ENCODE results near the gene NEK10. TPM values are rescaled to one million over a fixed set of nuclear protein-coding genes. Genes with fewer than 3 reads are reported as not detected.
"Not testable (repeated sequence)": the region's sequence is repeated elsewhere in the genome, so short reads cannot be mapped to it uniquely, and the experiment has no call there.

The NEK10 gene
- total and polyA plus RNA-seq, 9 donors = 0.41 to 33.4 (median 1.1) TPM

DNA sequence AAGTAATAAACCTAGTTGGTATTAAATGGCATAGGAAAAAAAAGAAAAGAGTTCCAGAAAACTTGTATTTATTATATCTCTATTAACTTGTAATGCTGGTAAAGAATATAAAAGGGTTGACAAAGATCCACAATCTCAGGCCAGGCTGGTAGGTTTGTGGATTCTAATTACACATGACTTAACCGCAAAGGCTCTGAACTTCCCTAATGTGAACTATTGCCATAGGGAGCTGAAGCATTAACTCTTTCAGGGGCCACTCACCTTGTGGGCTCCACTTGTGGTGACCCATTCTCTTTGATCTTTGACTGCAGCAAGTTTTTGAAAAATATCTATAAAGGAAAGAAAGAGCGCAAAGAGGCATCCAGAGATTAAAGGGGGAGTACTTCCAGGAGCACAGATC, 58.5 kb downstream of the NEK10 start:
- H3K36me3 ChIP-seq = no peaks in the 10 kb centered on the region
- H3K9me3 ChIP-seq = no peaks in the 10 kb centered on the region
- H3K27ac ChIP-seq = no peak overlapping the region
- intact Hi-C loops (cut with DNase I) = loop anchor here in 3 of 4 donors (5.0 to 10.0 kb wide), 2 partner anchors 154 to 162 kb away; no protein-coding TSS in a partner anchor
- TF ChIP-seq EP300 (IDR thresholded peaks at IDR 0.05) (no peak), POLR2A (IDR thresholded peaks at IDR 0.05) (no peak)
- TF ChIP-seq, protein P1, sequence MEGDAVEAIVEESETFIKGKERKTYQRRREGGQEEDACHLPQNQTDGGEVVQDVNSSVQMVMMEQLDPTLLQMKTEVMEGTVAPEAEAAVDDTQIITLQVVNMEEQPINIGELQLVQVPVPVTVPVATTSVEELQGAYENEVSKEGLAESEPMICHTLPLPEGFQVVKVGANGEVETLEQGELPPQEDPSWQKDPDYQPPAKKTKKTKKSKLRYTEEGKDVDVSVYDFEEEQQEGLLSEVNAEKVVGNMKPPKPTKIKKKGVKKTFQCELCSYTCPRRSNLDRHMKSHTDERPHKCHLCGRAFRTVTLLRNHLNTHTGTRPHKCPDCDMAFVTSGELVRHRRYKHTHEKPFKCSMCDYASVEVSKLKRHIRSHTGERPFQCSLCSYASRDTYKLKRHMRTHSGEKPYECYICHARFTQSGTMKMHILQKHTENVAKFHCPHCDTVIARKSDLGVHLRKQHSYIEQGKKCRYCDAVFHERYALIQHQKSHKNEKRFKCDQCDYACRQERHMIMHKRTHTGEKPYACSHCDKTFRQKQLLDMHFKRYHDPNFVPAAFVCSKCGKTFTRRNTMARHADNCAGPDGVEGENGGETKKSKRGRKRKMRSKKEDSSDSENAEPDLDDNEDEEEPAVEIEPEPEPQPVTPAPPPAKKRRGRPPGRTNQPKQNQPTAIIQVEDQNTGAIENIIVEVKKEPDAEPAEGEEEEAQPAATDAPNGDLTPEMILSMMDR (IDR thresholded peaks at IDR 0.05) = no peak
- no peaks in the 10 kb centered on the region for H3K27me3 ChIP-seq
- no peaks in the 10 kb centered on the region for H3K4me1 ChIP-seq (ENCODE audit: insufficient read depth)
- H3K4me3 ChIP-seq = no peak overlapping the region
- WGBS, 3 donors = 78 to 87% (median 85%) methylated on average over 2 of the region's 2 CpGs
- DNase-seq = no peak

DNA sequence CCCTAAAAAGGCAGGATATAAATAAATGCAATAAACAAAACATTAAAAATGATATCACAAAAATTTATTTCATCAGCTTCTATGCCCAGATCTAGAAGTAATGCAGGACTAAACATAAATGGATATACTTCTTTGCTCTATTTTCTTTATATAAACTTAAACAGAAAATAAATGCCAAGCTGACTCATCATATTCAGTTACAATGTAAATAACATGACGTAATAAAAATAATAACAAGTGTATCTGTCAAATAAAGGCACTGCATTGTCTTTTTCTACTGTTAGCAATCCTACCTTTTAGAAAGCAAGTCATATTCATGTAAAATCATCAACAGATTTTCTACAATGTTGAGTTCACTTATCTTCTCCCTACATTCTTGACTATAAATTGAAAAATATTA, 61.6 kb downstream of the NEK10 start:
- WGBS, 3 donors = 65 to 83% (median 75%) methylated on average over 1 of the region's 1 CpG
- TF ChIP-seq, protein P1 (IDR thresholded peaks at IDR 0.05) = no peak
- TF ChIP-seq EP300 (IDR thresholded peaks at IDR 0.05) = no peak
- no peak for TF ChIP-seq POLR2A (IDR thresholded peaks at IDR 0.05)
- intact Hi-C loops (cut with DNase I) = no loop called here
- H3K9me3 ChIP-seq = no peaks in the 10 kb centered on the region
- no peak overlapping the region for H3K4me3 ChIP-seq
- DNase-seq = no peak
- H3K36me3 ChIP-seq = no peaks in the 10 kb centered on the region
- no peaks in the 10 kb centered on the region for H3K4me1 ChIP-seq (ENCODE audit: insufficient read depth)
- no peaks in the 10 kb centered on the region for H3K27me3 ChIP-seq
- H3K27ac ChIP-seq = no peak overlapping the region

DNA sequence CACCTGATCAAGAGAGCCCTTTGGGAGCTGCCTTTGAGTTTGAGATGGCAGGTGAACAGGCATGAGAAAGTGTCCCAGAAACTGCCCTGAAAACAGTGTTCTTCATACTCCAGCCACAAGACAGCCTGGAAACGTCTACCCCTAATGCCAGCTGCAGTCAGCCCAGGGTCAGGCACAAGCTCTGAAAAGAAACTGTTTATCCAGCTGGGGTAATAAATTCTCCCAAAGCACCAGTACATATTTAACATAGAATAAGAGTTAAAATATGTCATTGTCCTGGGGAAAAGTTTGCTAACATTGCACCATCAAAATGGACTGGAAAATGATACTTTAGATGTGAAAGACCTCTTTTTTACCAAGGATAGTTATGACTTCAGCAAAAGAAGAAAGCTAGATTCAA, 66.3 kb downstream of the NEK10 start:
- no peaks in the 10 kb centered on the region for H3K27me3 ChIP-seq
- no peak overlapping the region for H3K27ac ChIP-seq
- intact Hi-C loops (cut with DNase I) = no loop called here
- no peaks in the 10 kb centered on the region for H3K9me3 ChIP-seq
- H3K4me1 ChIP-seq (ENCODE audit: insufficient read depth) = no peaks in the 10 kb centered on the region
- no peak for DNase-seq
- 51 to 58% (median 52%) methylated on average over 1 of the region's 1 CpG for WGBS, 3 donors
- TF ChIP-seq EP300 (IDR thresholded peaks at IDR 0.05) (no peak), POLR2A (IDR thresholded peaks at IDR 0.05) (no peak)
- TF ChIP-seq, protein P1 (IDR thresholded peaks at IDR 0.05) = no peak
- no peaks in the 10 kb centered on the region for H3K36me3 ChIP-seq
- H3K4me3 ChIP-seq = no peak overlapping the region

DNA sequence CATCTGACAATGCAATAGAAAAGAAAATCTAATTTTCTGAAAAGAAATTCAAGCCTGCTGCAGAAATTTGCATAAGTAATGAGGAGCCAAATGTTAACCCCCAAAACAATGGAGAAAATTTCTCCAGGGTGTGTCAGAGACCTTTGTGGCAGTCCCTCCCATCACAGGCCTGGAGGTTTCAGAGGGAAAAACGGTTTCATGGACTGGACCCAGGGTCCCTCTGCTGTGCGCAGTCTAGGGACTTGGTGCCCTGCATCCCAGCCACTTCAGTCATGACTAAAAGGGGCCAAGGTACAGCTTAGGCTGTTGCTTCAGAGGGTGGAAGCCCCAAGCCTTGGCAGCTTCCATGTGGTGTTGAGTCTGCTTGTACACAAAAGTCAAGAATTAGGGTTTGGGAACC, 70.2 kb downstream of the NEK10 start:
- DNase-seq; H3K27ac ChIP-seq; H3K36me3 ChIP-seq; H3K4me3 ChIP-seq; H3K4me1 ChIP-seq (ENCODE audit: insufficient read depth); intact Hi-C loops (cut with DNase I); H3K27me3 ChIP-seq; H3K9me3 ChIP-seq: not testable (repeated sequence)
- WGBS, 3 donors = 85 to 91% (median 90%) methylated on average over 2 of the region's 2 CpGs

DNA sequence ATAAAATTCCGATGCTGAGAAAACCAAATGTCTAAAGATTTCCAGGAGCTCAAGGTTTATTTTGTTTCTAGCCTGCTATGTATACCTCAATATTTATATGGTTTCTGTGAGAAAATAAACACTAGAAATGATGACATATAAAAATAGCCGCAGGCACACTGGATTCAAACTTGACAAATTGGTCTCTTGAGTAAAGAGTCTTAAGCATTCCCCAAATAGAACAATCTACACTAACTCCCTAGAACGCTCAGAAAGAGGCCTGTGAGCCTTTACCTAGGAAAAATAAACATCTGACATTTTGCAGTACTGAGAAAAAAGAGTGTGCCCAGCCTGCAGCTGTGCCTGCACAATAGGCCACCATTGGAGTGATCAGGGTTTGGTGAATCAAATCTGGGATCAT, 75.2 kb downstream of the NEK10 start:
- no peak for DNase-seq
- no peaks in the 10 kb centered on the region for H3K4me1 ChIP-seq (ENCODE audit: insufficient read depth)
- H3K27me3 ChIP-seq = no peaks in the 10 kb centered on the region
- H3K27ac ChIP-seq = no peak overlapping the region
- intact Hi-C loops (cut with DNase I) = no loop called here
- TF ChIP-seq POLR2A (IDR thresholded peaks at IDR 0.05) = no peak
- no peak for TF ChIP-seq EP300 (IDR thresholded peaks at IDR 0.05)
- TF ChIP-seq, protein P1 (IDR thresholded peaks at IDR 0.05) = no peak
- WGBS, 3 donors = 40 to 60% (median 45%) methylated on average over 3 of the region's 3 CpGs
- no peaks in the 10 kb centered on the region for H3K9me3 ChIP-seq
- H3K4me3 ChIP-seq = no peak overlapping the region
- no peaks in the 10 kb centered on the region for H3K36me3 ChIP-seq

Measured in ovary (tissue), 9 donors.